Measurements from ENCODE around the gene AGPAT4. TPM values are rescaled to one million over a fixed set of nuclear protein-coding genes. Genes with fewer than 3 reads are reported as not detected.

Gene AGPAT4
- polyA plus RNA-seq, 1 of the 3 experiments (the other 2 are of a cell fraction) = 3.9 TPM

DNA sequence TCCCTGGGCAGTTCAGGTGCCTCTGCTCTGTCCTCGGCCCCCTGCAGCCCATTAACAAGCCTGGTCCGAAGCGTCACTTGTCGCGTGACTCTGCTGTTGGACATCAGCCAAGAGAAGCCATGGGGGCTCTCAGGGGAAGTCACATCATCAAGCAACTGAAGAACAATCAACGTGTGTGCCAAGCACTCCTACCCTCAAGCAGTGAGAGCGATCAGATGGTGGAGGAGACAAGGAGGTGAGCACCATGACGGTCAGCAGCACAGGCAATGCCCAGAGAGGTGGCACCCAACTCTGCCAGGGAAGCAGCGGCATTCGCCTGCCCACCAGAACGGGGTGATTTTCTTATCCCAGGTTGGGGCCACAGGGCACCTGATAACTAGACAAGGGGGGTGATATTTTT is 132.7 kb downstream of the AGPAT4 start:
- no peak overlapping the region for H3K27ac ChIP-seq (ENCODE audit: low read depth in 2 of 2, low read length in 1 of 2)
- no peaks in the 10 kb centered on the region for H3K4me1 ChIP-seq (ENCODE audit: control insufficient read depth in 1 of 2, insufficient read depth in 2 of 2, low read depth in 1 of 2, low read length in 1 of 2)
- H3K36me3 ChIP-seq (replicated peaks in 1 of 2; ENCODE audit: control insufficient read depth in 1 of 2, insufficient read depth in 2 of 2, low read length in 1 of 2) = peaks cover 4 to 6% of the 10 kb centered on the region in 2 experiments
- no peaks in the 10 kb centered on the region for H3K9me3 ChIP-seq
- 80% methylated on average over 11 of the region's 11 CpGs for WGBS (ENCODE audit: low lambda C conversion rate)
- no peak for DNase-seq
- no peaks in the 10 kb centered on the region for H3K79me2 ChIP-seq (ENCODE audit: insufficient read depth)
- POLR2A ChIA-PET = no interaction called here
- CTCF ChIA-PET = interaction anchor here (1.4 to 2.1 kb wide), 3 partner anchors 10 to 233 kb away, joined by 4 to 8 read pairs (median 8); no protein-coding TSS in a partner anchor
- no peak overlapping the region for H2AFZ ChIP-seq (ENCODE audit: low read depth)
- no peak overlapping the region for H3K4me2 ChIP-seq
- no peaks in the 10 kb centered on the region for H3K27me3 ChIP-seq (ENCODE audit: insufficient read depth)
- H3K9me2 ChIP-seq = no peaks in the 10 kb centered on the region
- H3K4me3 ChIP-seq (ENCODE audit: low read depth in 2 of 2, low read length in 1 of 2) = no peak overlapping the region
- TF ChIP-seq, protein P1, sequence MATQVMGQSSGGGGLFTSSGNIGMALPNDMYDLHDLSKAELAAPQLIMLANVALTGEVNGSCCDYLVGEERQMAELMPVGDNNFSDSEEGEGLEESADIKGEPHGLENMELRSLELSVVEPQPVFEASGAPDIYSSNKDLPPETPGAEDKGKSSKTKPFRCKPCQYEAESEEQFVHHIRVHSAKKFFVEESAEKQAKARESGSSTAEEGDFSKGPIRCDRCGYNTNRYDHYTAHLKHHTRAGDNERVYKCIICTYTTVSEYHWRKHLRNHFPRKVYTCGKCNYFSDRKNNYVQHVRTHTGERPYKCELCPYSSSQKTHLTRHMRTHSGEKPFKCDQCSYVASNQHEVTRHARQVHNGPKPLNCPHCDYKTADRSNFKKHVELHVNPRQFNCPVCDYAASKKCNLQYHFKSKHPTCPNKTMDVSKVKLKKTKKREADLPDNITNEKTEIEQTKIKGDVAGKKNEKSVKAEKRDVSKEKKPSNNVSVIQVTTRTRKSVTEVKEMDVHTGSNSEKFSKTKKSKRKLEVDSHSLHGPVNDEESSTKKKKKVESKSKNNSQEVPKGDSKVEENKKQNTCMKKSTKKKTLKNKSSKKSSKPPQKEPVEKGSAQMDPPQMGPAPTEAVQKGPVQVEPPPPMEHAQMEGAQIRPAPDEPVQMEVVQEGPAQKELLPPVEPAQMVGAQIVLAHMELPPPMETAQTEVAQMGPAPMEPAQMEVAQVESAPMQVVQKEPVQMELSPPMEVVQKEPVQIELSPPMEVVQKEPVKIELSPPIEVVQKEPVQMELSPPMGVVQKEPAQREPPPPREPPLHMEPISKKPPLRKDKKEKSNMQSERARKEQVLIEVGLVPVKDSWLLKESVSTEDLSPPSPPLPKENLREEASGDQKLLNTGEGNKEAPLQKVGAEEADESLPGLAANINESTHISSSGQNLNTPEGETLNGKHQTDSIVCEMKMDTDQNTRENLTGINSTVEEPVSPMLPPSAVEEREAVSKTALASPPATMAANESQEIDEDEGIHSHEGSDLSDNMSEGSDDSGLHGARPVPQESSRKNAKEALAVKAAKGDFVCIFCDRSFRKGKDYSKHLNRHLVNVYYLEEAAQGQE (IDR thresholded peaks at IDR 0.05; ENCODE audit: low read depth, low read length) = no peak
- TF ChIP-seq, protein P2, sequence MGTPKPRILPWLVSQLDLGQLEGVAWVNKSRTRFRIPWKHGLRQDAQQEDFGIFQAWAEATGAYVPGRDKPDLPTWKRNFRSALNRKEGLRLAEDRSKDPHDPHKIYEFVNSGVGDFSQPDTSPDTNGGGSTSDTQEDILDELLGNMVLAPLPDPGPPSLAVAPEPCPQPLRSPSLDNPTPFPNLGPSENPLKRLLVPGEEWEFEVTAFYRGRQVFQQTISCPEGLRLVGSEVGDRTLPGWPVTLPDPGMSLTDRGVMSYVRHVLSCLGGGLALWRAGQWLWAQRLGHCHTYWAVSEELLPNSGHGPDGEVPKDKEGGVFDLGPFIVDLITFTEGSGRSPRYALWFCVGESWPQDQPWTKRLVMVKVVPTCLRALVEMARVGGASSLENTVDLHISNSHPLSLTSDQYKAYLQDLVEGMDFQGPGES (IDR thresholded peaks at IDR 0.05; ENCODE audit: low read depth, low read length) = no peak
- H3F3A ChIP-seq (replicated peaks; ENCODE audit: insufficient read depth) = no peaks in the 10 kb centered on the region
- H3K9ac ChIP-seq = no peak overlapping the region
- H4K20me1 ChIP-seq (ENCODE audit: insufficient read depth) = no peaks in the 10 kb centered on the region

- no peaks in the 10 kb centered on the region for H3K27me3 ChIP-seq (ENCODE audit: insufficient read depth)
- no peaks in the 10 kb centered on the region for H3K9me2 ChIP-seq
- H3K9ac ChIP-seq = no peak overlapping the region
- no peak overlapping the region for H3K27ac ChIP-seq (ENCODE audit: low read depth in 2 of 2, low read length in 1 of 2)
- no peak overlapping the region for H3K4me2 ChIP-seq
- no peak for DNase-seq
- no peaks in the 10 kb centered on the region for H3K9me3 ChIP-seq
- no peak overlapping the region for H2AFZ ChIP-seq (ENCODE audit: low read depth)
- H4K20me1 ChIP-seq (ENCODE audit: insufficient read depth) = no peaks in the 10 kb centered on the region
- WGBS (ENCODE audit: low lambda C conversion rate) = 88% methylated on average over 8 of the region's 10 CpGs
- H3K4me3 ChIP-seq (ENCODE audit: low read depth in 2 of 2, low read length in 1 of 2) = no peak overlapping the region
- H3K36me3 ChIP-seq (replicated peaks in 1 of 2; ENCODE audit: control insufficient read depth in 1 of 2, insufficient read depth in 2 of 2, low read length in 1 of 2) = peaks cover 4 to 6% of the 10 kb centered on the region in 2 experiments
- H3F3A ChIP-seq (replicated peaks; ENCODE audit: insufficient read depth) = no peaks in the 10 kb centered on the region
- no peak for TF ChIP-seq RCOR1 (IDR thresholded peaks at IDR 0.05; ENCODE audit: low read length)
- TF ChIP-seq MEF2A (IDR thresholded peaks at IDR 0.05; ENCODE audit: borderline replicate concordance, low read depth) = no peak
- no peak for TF ChIP-seq TEAD4 (IDR thresholded peaks at IDR 0.05; ENCODE audit: borderline replicate concordance, insufficient read depth)
- no peak for TF ChIP-seq ELF1 (IDR thresholded peaks at IDR 0.05)
- no peak for TF ChIP-seq NRF1 (IDR thresholded peaks at IDR 0.05; ENCODE audit: low read depth, low read length)
- TF ChIP-seq ZBTB33 (IDR thresholded peaks at IDR 0.05; ENCODE audit: borderline replicate concordance, low read depth) = no peak
- TF ChIP-seq CTCF (IDR thresholded peaks at IDR 0.05) = no peak
- TF ChIP-seq FOXJ3 (CRISPR knock-in tag; IDR thresholded peaks at IDR 0.05) = no peak
- TF ChIP-seq MXI1 (IDR thresholded peaks at IDR 0.05; ENCODE audit: low read depth, low read length) = no peak
- no peak for TF ChIP-seq YY1 (IDR thresholded peaks at IDR 0.05; ENCODE audit: low read depth)
- TF ChIP-seq TCF12 (IDR thresholded peaks at IDR 0.05) = no peak
- no peak for TF ChIP-seq USF1 (IDR thresholded peaks at IDR 0.05; ENCODE audit: borderline replicate concordance, low read depth)
- no peak for TF ChIP-seq JUND (IDR thresholded peaks at IDR 0.05)
- no peak for TF ChIP-seq SMC3 (IDR thresholded peaks at IDR 0.05; ENCODE audit: low read depth, low read length)
- no peak for TF ChIP-seq GABPA (IDR thresholded peaks at IDR 0.05; ENCODE audit: low read depth)
- TF ChIP-seq MAX (IDR thresholded peaks at IDR 0.05; ENCODE audit: low read depth) = no peak
- TF ChIP-seq, protein P3, sequence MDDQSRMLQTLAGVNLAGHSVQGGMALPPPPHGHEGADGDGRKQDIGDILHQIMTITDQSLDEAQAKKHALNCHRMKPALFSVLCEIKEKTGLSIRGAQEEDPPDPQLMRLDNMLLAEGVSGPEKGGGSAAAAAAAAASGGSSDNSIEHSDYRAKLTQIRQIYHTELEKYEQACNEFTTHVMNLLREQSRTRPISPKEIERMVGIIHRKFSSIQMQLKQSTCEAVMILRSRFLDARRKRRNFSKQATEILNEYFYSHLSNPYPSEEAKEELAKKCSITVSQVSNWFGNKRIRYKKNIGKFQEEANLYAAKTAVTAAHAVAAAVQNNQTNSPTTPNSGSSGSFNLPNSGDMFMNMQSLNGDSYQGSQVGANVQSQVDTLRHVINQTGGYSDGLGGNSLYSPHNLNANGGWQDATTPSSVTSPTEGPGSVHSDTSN (IDR thresholded peaks at IDR 0.05) = no peak
- H3K79me2 ChIP-seq (ENCODE audit: insufficient read depth) = no peaks in the 10 kb centered on the region
- CTCF ChIA-PET = interaction anchor here (1.4 to 2.1 kb wide), 3 partner anchors 11 to 233 kb away, joined by 4 to 8 read pairs (median 8); no protein-coding TSS in a partner anchor
- H3K4me1 ChIP-seq (ENCODE audit: control insufficient read depth in 1 of 2, insufficient read depth in 2 of 2, low read depth in 1 of 2, low read length in 1 of 2) = no peaks in the 10 kb centered on the region
- POLR2A ChIA-PET = no interaction called here
Measured at GRCh38 chr6:161140554-161140875, 133.3 kb downstream of the AGPAT4 start.
